RWPE2 (cell line): ENCODE measurements around the gene PSAP.

Source experiments
- ATAC-seq: fragments of 200-7000 bp; cut with Tn5 transposase; 3 replicates; pipeline ENCODE4 v1.9.1; 2021; ENCODE audit warnings: low read depth
- DNase-seq: peaks from one replicate; pipeline ENCODE4 v3.0.0-alpha.2; 2020; ENCODE audit warnings: low spot score
- H3K27ac ChIP-seq: fragments of 450-650 bp; 2 replicates; pipeline ENCODE4 v1.5.1; 2017; ENCODE audit warnings: mild to moderate bottlenecking; ENCODE audit not compliant: poor library complexity, severe bottlenecking
- H3K27me3 ChIP-seq: fragments of 250-450 bp; sonication (Bioruptor Pico); 2 replicates; pipeline ENCODE4 v1.5.1; 2021; ENCODE audit warnings: mild to moderate bottlenecking, moderate library complexity; ENCODE audit not compliant: insufficient read depth, poor library complexity, severe bottlenecking
- H3K36me3 ChIP-seq: fragments of 250-450 bp; sonication (Bioruptor Pico); 2 replicates; pipeline ENCODE4 v1.5.1; 2020; ENCODE audit warnings: low read depth, mild to moderate bottlenecking, moderate library complexity
- H3K4me1 ChIP-seq: fragments of 250-450 bp; sonication (Bioruptor Pico); 2 replicates; pipeline ENCODE4 v1.5.1; 2021; ENCODE audit warnings: mild to moderate bottlenecking, moderate library complexity; ENCODE audit not compliant: insufficient read depth, poor library complexity, severe bottlenecking
- H3K4me3 ChIP-seq: fragments of 250-450 bp; sonication (Bioruptor Pico); 2 replicates; pipeline ENCODE4 v1.5.1; 2021; ENCODE audit warnings: mild to moderate bottlenecking, moderate library complexity; ENCODE audit not compliant: severe bottlenecking
- H3K9me3 ChIP-seq: fragments of 250-450 bp; sonication (Bioruptor Pico); 2 replicates; pipeline ENCODE4 v1.5.1; 2021; ENCODE audit warnings: mild to moderate bottlenecking, moderate library complexity; ENCODE audit not compliant: severe bottlenecking
- CTCF ChIP-seq: fragments of 450-650 bp; IDR thresholded peaks from one replicate; pipeline ENCODE4 v1.5.1; 2017; ENCODE audit warnings: mild to moderate bottlenecking, moderate library complexity; ENCODE audit not compliant: poor library complexity, severe bottlenecking

Gene PSAP

DNA sequence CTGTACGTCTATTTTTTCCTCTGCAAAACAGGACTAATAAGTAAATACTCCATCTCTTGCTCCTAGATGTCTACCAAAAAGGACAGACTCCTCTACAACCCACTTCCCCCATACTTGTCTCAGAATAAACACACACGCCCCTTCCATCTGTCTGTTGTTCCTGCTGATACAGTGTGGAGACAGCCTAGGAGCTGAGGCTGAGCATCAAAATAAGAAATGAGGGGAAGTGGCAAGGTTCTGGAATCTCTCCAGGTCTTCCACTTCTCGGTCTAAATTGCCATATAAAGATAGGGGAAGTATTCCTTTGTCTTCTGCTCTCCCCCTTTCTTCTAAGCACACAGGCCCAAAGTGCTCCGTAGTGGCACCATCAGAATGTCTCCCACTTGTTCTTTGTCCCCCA is 47.0 kb downstream of the PSAP start:
- Histone ChIP-seq H3K27ac (no peak overlapping the region), H3K27me3 (no peaks in the 10 kb centered on the region), H3K9me3 (no peaks in the 10 kb centered on the region), H3K4me1 (no peaks in the 10 kb centered on the region), H3K4me3 (no peak overlapping the region), H3K36me3 (no peaks in the 10 kb centered on the region)
- DNase-seq: no peak
- ATAC-seq: no peak
- no peak for TF ChIP-seq CTCF

DNA sequence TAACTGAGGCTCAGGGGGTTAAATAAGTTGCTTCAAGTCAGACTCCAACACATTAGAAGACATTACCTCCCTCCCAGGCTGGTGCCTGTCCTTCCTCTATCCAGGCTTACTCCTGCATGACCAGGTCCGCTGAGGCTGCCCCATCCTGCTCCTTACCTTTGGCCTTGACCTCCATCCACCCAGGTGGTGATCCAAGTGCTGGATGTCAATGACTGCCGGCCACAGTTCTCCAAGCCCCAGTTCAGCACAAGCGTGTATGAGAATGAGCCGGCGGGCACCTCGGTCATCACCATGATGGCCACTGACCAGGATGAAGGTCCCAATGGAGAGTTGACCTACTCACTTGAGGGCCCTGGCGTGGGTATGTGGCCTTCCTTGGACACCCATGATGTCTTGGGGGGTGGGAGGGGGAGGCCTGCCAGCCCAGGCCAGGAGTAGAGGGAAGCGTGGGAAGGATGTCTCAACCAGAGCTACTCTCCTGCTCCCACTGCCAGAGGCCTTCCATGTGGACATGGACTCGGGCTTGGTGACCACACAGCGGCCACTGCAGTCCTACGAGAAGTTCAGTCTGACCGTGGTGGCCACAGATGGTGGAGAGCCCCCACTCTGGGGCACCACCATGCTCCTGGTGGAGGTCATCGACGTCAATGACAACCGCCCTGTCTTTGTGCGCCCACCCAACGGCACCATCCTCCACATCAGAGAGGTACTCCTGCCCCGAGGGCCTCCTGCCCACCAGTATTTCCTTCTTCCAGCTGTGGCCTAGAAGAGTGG is 48.1 kb downstream of the PSAP start:
- Histone ChIP-seq H3K36me3 (no peaks in the 10 kb centered on the region), H3K4me1 (no peaks in the 10 kb centered on the region), H3K4me3 (no peak overlapping the region), H3K27ac (no peak overlapping the region), H3K9me3 (no peaks in the 10 kb centered on the region), H3K27me3 (no peaks in the 10 kb centered on the region)
- TF ChIP-seq CTCF: no peak
- ATAC-seq (no peak), DNase-seq (no peak)

DNA sequence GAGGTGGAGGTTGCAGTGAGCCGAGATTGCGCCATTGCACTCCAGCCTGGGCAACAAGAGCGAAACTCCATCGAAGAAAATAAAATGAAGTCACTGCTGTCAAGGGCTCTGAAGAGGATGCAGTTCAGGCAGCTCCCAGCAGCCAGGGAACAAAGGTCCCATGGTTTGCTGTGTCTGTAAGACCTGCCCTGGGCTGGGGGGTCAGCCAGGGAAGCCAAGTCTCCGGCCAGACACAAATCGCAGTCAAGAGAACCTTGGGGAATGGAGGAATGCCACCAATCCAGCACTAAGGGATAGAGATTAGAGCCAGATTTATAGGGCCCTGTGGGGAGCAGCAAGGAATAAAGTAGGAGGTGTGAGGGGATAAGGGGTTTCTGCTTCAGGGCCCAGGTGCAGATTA is 48.8 kb downstream of the PSAP start:
- H3K4me3 ChIP-seq: no peak overlapping the region
- H3K27me3 ChIP-seq: no peaks in the 10 kb centered on the region
- DNase-seq: no peak
- H3K27ac ChIP-seq: no peak overlapping the region
- H3K9me3 ChIP-seq: no peaks in the 10 kb centered on the region
- no peaks in the 10 kb centered on the region for H3K4me1 ChIP-seq
- TF ChIP-seq CTCF: no peak
- no peaks in the 10 kb centered on the region for H3K36me3 ChIP-seq
- ATAC-seq: no peak

GRCh38 chr10:71801361-71801760 is 49.7 kb downstream of the PSAP start:
- Histone ChIP-seq H3K27ac (no peak overlapping the region), H3K9me3 (no peaks in the 10 kb centered on the region), H3K4me1 (no peaks in the 10 kb centered on the region), H3K4me3 (no peak overlapping the region), H3K36me3 (no peaks in the 10 kb centered on the region), H3K27me3 (no peaks in the 10 kb centered on the region)
- DNase-seq (no peak), ATAC-seq (no peak)
- no peak for TF ChIP-seq CTCF

GRCh38 chr10:71799608-71800453 is 51.2 kb downstream of the PSAP start:
- no peak for TF ChIP-seq CTCF
- no peaks in the 10 kb centered on the region for H3K27me3 ChIP-seq
- H3K27ac ChIP-seq: no peak overlapping the region
- H3K9me3 ChIP-seq: no peaks in the 10 kb centered on the region
- ATAC-seq (no peak), DNase-seq (no peak)
- H3K4me3 ChIP-seq: no peak overlapping the region
- H3K4me1 ChIP-seq: no peaks in the 10 kb centered on the region
- no peaks in the 10 kb centered on the region for H3K36me3 ChIP-seq
